Endothelial cell of umbilical vein (primary cell): Measurements from ENCODE around the gene VPS45. TPM values are rescaled to one million over a fixed set of nuclear protein-coding genes. Genes with fewer than 3 reads are reported as not detected.

Source experiments
- BruUV-seq: library from RNA; stranded (reverse); fragments of 400-500 nt; replicated peaks from 2 replicates; lab custom pipeline; 2021; lab: Mats Ljungman, UMichigan
- CTCF ChIA-PET: fragments of 300-600, 350-600 bp; sonication (Branson Sonifier 250); formaldehyde crosslinking; loops from one replicate; lab custom pipeline; 2021; ENCODE audit warnings: antibody characterized with exemption, inconsistent platforms; lab: Charles Lee
- POLR2A ChIA-PET: fragments of 300-600, 350-600 bp; sonication (Branson Sonifier 250); formaldehyde crosslinking; loops from one replicate; lab custom pipeline; 2021; ENCODE audit warnings: antibody characterized with exemption, inconsistent platforms; lab: Charles Lee
- DNase-seq: peaks from one replicate; pipeline ENCODE4 v3.0.0-alpha.2; 2011; ENCODE audit warnings: low read depth, low spot score
- FAIRE-seq: peaks from 2 replicates; lab custom pipeline; 2011; peaks lifted over from hg19 to GRCh38; lab: Jason Lieb, UNC
- H2AFZ ChIP-seq: 2 replicates; pipeline ENCODE4 v1.6.0; 2012; ENCODE audit warnings: low read depth, low read length, control low read depth, inconsistent platforms
- H3K27ac ChIP-seq: 2 replicates; pipeline ENCODE4 v1.5.1; 2011; ENCODE audit warnings: low read depth, mild to moderate bottlenecking, control low read depth, low read length, moderate library complexity; ENCODE audit not compliant: insufficient read depth
- H3K27me3 ChIP-seq, 2 experiments: 2 replicates each; pipeline versions ENCODE4 v1.6.0 to v1.6.1; 2011; ENCODE audit warnings: low read length in 2 of 2, mixed read lengths in 1 of 2; ENCODE audit not compliant: control insufficient read depth in 2 of 2, insufficient read depth in 2 of 2
- H3K36me3 ChIP-seq, 2 experiments: 2 replicates in 1 of 2; 3 replicates in 1 of 2; pipeline ENCODE4 v1.5.1; 2011; ENCODE audit warnings: low read length in 2 of 2, mild to moderate bottlenecking in 1 of 2, moderate library complexity in 1 of 2; ENCODE audit not compliant: control insufficient read depth in 2 of 2, insufficient read depth in 2 of 2; ENCODE audit errors: extremely low read depth in 1 of 2
- H3K4me1 ChIP-seq: 3 replicates; pipeline ENCODE4 v1.5.1; 2011; ENCODE audit warnings: mild to moderate bottlenecking, low read length; ENCODE audit not compliant: control insufficient read depth, insufficient read depth; ENCODE audit errors: extremely low read depth
- H3K4me2 ChIP-seq: 2 replicates; pipeline ENCODE4 v1.6.1; 2011; ENCODE audit warnings: low read length, control low read depth, mixed read lengths; ENCODE audit not compliant: insufficient read depth
- H3K4me3 ChIP-seq, 3 experiments: fragments of 200-600 bp in 1 of 3; sonication (generic), shearing (Covaris generic) in 1 of 3; replicated peaks in 1 of 3; 2 replicates each; pipeline ENCODE4 v1.5.1; 2011 to 2016; ENCODE audit warnings: control low read depth in 3 of 3, low read length in 3 of 3, mild to moderate bottlenecking in 2 of 3, inconsistent platforms in 1 of 3, low read depth in 1 of 3, moderate library complexity in 1 of 3; ENCODE audit not compliant: insufficient read depth in 1 of 3
- H3K79me2 ChIP-seq: 2 replicates; pipeline ENCODE4 v1.6.0; 2012; ENCODE audit warnings: low read length, inconsistent platforms; ENCODE audit not compliant: control insufficient read depth, insufficient read depth
- H3K9ac ChIP-seq: replicated peaks from 2 replicates; pipeline ENCODE3; 2011; ENCODE audit warnings: low read length, control low read depth; ENCODE audit not compliant: insufficient read depth; ENCODE audit errors: extremely low read depth
- H3K9me1 ChIP-seq: replicated peaks from 3 replicates; pipeline ENCODE4 v1.6.0; 2011; ENCODE audit warnings: mild to moderate bottlenecking, low read length; ENCODE audit not compliant: control insufficient read depth, insufficient read depth; ENCODE audit errors: extremely low read depth
- H3K9me3 ChIP-seq: replicated peaks from 2 replicates; pipeline ENCODE4 v1.5.1; 2012; ENCODE audit warnings: low read length, inconsistent platforms; ENCODE audit not compliant: control insufficient read depth, insufficient read depth
- H4K20me1 ChIP-seq: replicated peaks from 2 replicates; pipeline ENCODE3; 2011; ENCODE audit warnings: mild to moderate bottlenecking, low read length; ENCODE audit not compliant: control insufficient read depth, insufficient read depth; ENCODE audit errors: extremely low read depth
- CTCF ChIP-seq, 2 donors: IDR thresholded peaks; 1 replicate in 1 of 2; 2 replicates in 1 of 2; pipeline ENCODE4 v1.5.1; 2011; ENCODE audit warnings: low read length in 2 of 2, mild to moderate bottlenecking in 2 of 2, moderate library complexity in 2 of 2, control low read depth in 1 of 2, inconsistent platforms in 1 of 2, low read depth in 1 of 2; ENCODE audit not compliant: insufficient read depth in 1 of 2; ENCODE audit errors: extremely low read depth in 1 of 2
- EZH2 ChIP-seq: IDR thresholded peaks from 2 replicates; pipeline ENCODE4 v1.6.1; 2012; ENCODE audit warnings: borderline replicate concordance, low read depth, mild to moderate bottlenecking, moderate library complexity, low read length, inconsistent platforms; ENCODE audit not compliant: severe bottlenecking
- FOS ChIP-seq: IDR thresholded peaks from 2 replicates; pipeline ENCODE4 v1.6.1; 2011; ENCODE audit warnings: mild to moderate bottlenecking, low read length, moderate library complexity, borderline replicate concordance; ENCODE audit not compliant: insufficient read depth
- GATA2 ChIP-seq: IDR thresholded peaks from 2 replicates; pipeline ENCODE4 v1.7.0; 2011; ENCODE audit warnings: low read depth, mild to moderate bottlenecking, moderate library complexity, mixed read lengths, low read length; ENCODE audit not compliant: insufficient read length, insufficient read depth
- JUN ChIP-seq: IDR thresholded peaks from 2 replicates; pipeline ENCODE4 v1.6.1; 2011; ENCODE audit warnings: borderline replicate concordance, low read depth; ENCODE audit not compliant: insufficient read length, insufficient read depth
- MAX ChIP-seq: IDR thresholded peaks from 2 replicates; pipeline ENCODE4 v1.6.1; 2011; ENCODE audit not compliant: insufficient read depth, insufficient read length
- MYC ChIP-seq: IDR thresholded peaks from one replicate; pipeline ENCODE4 v1.6.1; 2011; ENCODE audit warnings: mild to moderate bottlenecking, low read depth, low read length
- POLR2A ChIP-seq: IDR thresholded peaks from 2 replicates; pipeline ENCODE4 v1.6.1; 2012; ENCODE audit warnings: low read depth, mild to moderate bottlenecking, control low read depth, low read length
- POLR2AphosphoS5 ChIP-seq: IDR thresholded peaks from 2 replicates; pipeline ENCODE4 v1.6.1; 2012; ENCODE audit warnings: low read depth, mild to moderate bottlenecking, control low read depth, low read length, moderate library complexity; ENCODE audit not compliant: insufficient read depth
- dilution Hi-C: fragments of 300-500 bp; cut with MboI; formaldehyde crosslinking; loops from one replicate; pipeline ENCODE4 v1.15.0; 2019; ENCODE audit warnings: low sequenced_read_pairs; ENCODE audit not compliant: extremely low pct_ligation_motif_present
- intact Hi-C: fragments of 100-400 bp; cut with micrococcal nuclease; formaldehyde crosslinking; loops from one replicate; pipeline ENCODE4 v1.10.0; 2022
- polyA plus RNA-seq, 4 experiments: library from polyadenylated mRNA; depleted of rRNA in 3 of 4; stranded (reverse) in 3 of 4; unstranded in 1 of 4; fragments of >200 nt; gene quantifications; 2 replicates each; pipeline versions ENCODE4 v1.2.1 to v1.2.3, GENCODE V29; 2011 to 2012; ENCODE audit warnings: missing spikeins in 1 of 4
- total RNA-seq: library from RNA; stranded (reverse); gene quantifications from 2 replicates; pipeline ENCODE4 v1.2.3, GENCODE V29; 2021

Gene VPS45
- total and polyA plus RNA-seq, 2 donors (not counting 3 experiments of a cell fraction or from before 2014, with no cell fraction given), result 24.8 to 43.7 TPM

GRCh38 chr1:150051089-150051373, 16.5 kb upstream of the VPS45 start:
- Histone ChIP-seq H2AFZ (no peak overlapping the region), H3K79me2 (no peaks in the 10 kb centered on the region), H3K27me3 (no peaks in the 10 kb centered on the region), H4K20me1 (no peaks in the 10 kb centered on the region), H3K4me2 (no peak overlapping the region), H3K36me3 (no peaks in the 10 kb centered on the region), H3K4me3 (no peak overlapping the region), H3K9me3 (no peaks in the 10 kb centered on the region), H3K4me1 (no peaks in the 10 kb centered on the region), H3K9ac (no peak overlapping the region), H3K9me1 (no peaks in the 10 kb centered on the region), H3K27ac (no peak overlapping the region)
- POLR2A ChIA-PET, result no interaction called here
- no peak for FAIRE-seq
- CTCF ChIA-PET, result interaction anchor here (0.7 to 3.7 kb wide), 14 partner anchors 9 to 163 kb away, joined by 3 to 77 read pairs (median 8); partner anchors contain the start of gene OTUD7B
- TF ChIP-seq MAX, result no peak
- TF ChIP-seq GATA2, result no peak
- TF ChIP-seq CTCF (IDR thresholded peaks at IDR 0.05; ENCODE audit: extremely low read depth in 1 of 2, insufficient read depth in 1 of 2, low read depth in 1 of 2, low read length in 2 of 2), result no peak
- TF ChIP-seq POLR2A, result no peak
- TF ChIP-seq FOS, result no peak
- no peak for TF ChIP-seq MYC
- TF ChIP-seq JUN, result no peak
- TF ChIP-seq EZH2, result no peak
- no peak for TF ChIP-seq POLR2AphosphoS5
- dilution Hi-C loops, result no loop called here
- BruUV-seq, result no TSS peak
- no peak for DNase-seq
- intact Hi-C loops, result no loop called here
